Measurements from ENCODE around the gene KIRREL3.

KIRREL3 gene

GRCh38 chr11:126756855-126757254 is 243.7 kb downstream of the KIRREL3 start:
- Histone ChIP-seq H3K36me3 (ENCODE audit: insufficient read depth, insufficient read length, low read length) (no peaks in the 10 kb centered on the region), H3K4me3 (ENCODE audit: insufficient read length, low read depth) (no peak overlapping the region), H3K9ac (ENCODE audit: insufficient read length, low read depth) (no peak overlapping the region), H3K9me3 (ENCODE audit: insufficient read depth, low read length) (0 out of 2 replicates have a peak, but pooled peaks cover 7% of the 10 kb centered on the region), H3K4me1 (ENCODE audit: insufficient read depth, insufficient read length) (no peaks in the 10 kb centered on the region), H3K27me3 (ENCODE audit: insufficient read depth, insufficient read length) (no peaks in the 10 kb centered on the region)
- no peak for TF ChIP-seq ZNF274 (IDR thresholded peaks at IDR 0.05; ENCODE audit: low read depth, low read length)
- no peak for DNase-seq (ENCODE audit: low read depth, low spot score)

DNA sequence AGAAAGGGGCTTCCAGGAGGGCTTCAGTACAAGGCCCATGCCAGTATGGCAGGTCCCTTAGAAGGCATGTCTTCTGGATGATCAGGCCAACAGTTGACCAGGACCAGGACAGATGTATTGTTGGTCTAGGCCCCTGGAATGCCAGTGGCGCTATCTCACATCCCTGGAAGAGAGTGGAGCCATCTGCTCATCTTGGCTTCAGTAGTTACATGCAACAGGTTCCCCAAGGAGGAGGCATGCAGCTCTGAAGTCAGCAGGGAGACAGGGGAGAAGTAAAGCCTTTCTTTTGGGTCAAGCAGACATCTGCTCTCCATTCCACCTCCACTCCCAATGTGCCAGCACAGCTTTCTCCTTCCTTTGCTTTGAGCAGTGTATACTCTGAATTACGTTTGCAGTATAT is 244.1 kb downstream of the KIRREL3 start:
- H3K9me3 ChIP-seq (ENCODE audit: insufficient read depth, low read length), result 0 out of 2 replicates have a peak, but pooled peaks cover 11% of the 10 kb centered on the region
- no peak for DNase-seq (ENCODE audit: low read depth, low spot score)
- H3K4me1 ChIP-seq (ENCODE audit: insufficient read depth, insufficient read length), result no peaks in the 10 kb centered on the region
- TF ChIP-seq SUZ12 (IDR thresholded peaks at IDR 0.05; ENCODE audit: extremely low read depth, insufficient read depth, insufficient read length) (no peak), ZNF274 (IDR thresholded peaks at IDR 0.05; ENCODE audit: low read depth, low read length) (no peak), YY1 (IDR thresholded peaks at IDR 0.05; ENCODE audit: insufficient read depth, insufficient read length) (no peak)
- no peak overlapping the region for H3K9ac ChIP-seq (ENCODE audit: insufficient read length, low read depth)
- H3K4me3 ChIP-seq (ENCODE audit: insufficient read length, low read depth), result no peak overlapping the region
- H3K36me3 ChIP-seq (ENCODE audit: insufficient read depth, insufficient read length, low read length), result no peaks in the 10 kb centered on the region
- H3K27me3 ChIP-seq (ENCODE audit: insufficient read depth, insufficient read length), result no peaks in the 10 kb centered on the region

- no peak for TF ChIP-seq SUZ12 (IDR thresholded peaks at IDR 0.05; ENCODE audit: extremely low read depth, insufficient read depth, insufficient read length)
- TF ChIP-seq YY1 (IDR thresholded peaks at IDR 0.05; ENCODE audit: insufficient read depth, insufficient read length), result no peak
- TF ChIP-seq ZNF274 (IDR thresholded peaks at IDR 0.05; ENCODE audit: low read depth, low read length), result no peak
- Histone ChIP-seq H3K9me3 (ENCODE audit: insufficient read depth, low read length) (0 out of 2 replicates have a peak, but pooled peaks cover 11% of the 10 kb centered on the region), H3K4me3 (ENCODE audit: insufficient read length, low read depth) (no peak overlapping the region), H3K27me3 (ENCODE audit: insufficient read depth, insufficient read length) (no peaks in the 10 kb centered on the region), H3K4me1 (ENCODE audit: insufficient read depth, insufficient read length) (no peaks in the 10 kb centered on the region), H3K36me3 (ENCODE audit: insufficient read depth, insufficient read length, low read length) (no peaks in the 10 kb centered on the region), H3K9ac (ENCODE audit: insufficient read length, low read depth) (no peak overlapping the region)
- no peak for DNase-seq (ENCODE audit: low read depth, low spot score)
These were observed 245.0 kb downstream of the KIRREL3 start for GRCh38 chr11:126755526-126755925.

- Histone ChIP-seq H3K36me3 (ENCODE audit: insufficient read depth, insufficient read length, low read length) (no peaks in the 10 kb centered on the region), H3K9ac (ENCODE audit: insufficient read length, low read depth) (no peak overlapping the region), H3K4me3 (ENCODE audit: insufficient read length, low read depth) (no peak overlapping the region), H3K9me3 (ENCODE audit: insufficient read depth, low read length) (0 out of 2 replicates have a peak, but pooled peaks cover 11% of the 10 kb centered on the region), H3K27me3 (ENCODE audit: insufficient read depth, insufficient read length) (no peaks in the 10 kb centered on the region), H3K4me1 (ENCODE audit: insufficient read depth, insufficient read length) (no peaks in the 10 kb centered on the region)
- TF ChIP-seq ZNF274 (IDR thresholded peaks at IDR 0.05; ENCODE audit: low read depth, low read length), result no peak
- TF ChIP-seq YY1 (IDR thresholded peaks at IDR 0.05; ENCODE audit: insufficient read depth, insufficient read length), result no peak
- no peak for TF ChIP-seq SUZ12 (IDR thresholded peaks at IDR 0.05; ENCODE audit: extremely low read depth, insufficient read depth, insufficient read length)
- no peak for DNase-seq (ENCODE audit: low read depth, low spot score)
These were observed 245.8 kb downstream of the KIRREL3 start for GRCh38 chr11:126754591-126755426.

DNA sequence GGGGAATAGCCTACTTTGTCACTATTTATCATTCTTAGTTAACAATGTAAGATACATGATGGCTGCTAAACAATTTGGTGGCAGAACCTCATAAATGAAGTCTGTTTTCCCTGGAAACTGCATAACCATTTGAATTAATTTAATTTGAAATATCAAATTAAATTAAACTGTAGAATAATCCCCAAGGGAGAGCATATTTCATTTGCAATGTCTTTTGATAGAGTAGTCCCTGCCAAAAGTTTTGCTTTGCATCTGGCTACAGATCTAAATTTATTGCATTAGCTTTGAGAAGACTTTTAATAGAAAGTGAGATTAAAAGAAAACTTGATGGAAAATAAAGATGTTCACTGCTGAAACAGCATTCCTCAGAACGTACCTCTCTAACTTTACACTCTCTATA is 246.6 kb downstream of the KIRREL3 start:
- Histone ChIP-seq H3K4me3 (ENCODE audit: insufficient read length, low read depth) (no peak overlapping the region), H3K36me3 (ENCODE audit: insufficient read depth, insufficient read length, low read length) (no peaks in the 10 kb centered on the region), H3K27me3 (ENCODE audit: insufficient read depth, insufficient read length) (no peaks in the 10 kb centered on the region), H3K9me3 (ENCODE audit: insufficient read depth, low read length) (0 out of 2 replicates have a peak, but pooled peaks cover 11% of the 10 kb centered on the region), H3K4me1 (ENCODE audit: insufficient read depth, insufficient read length) (no peaks in the 10 kb centered on the region), H3K9ac (ENCODE audit: insufficient read length, low read depth) (no peak overlapping the region)
- DNase-seq (ENCODE audit: low read depth, low spot score), result no peak
- TF ChIP-seq ZNF274 (IDR thresholded peaks at IDR 0.05; ENCODE audit: low read depth, low read length), result no peak
- TF ChIP-seq SUZ12 (IDR thresholded peaks at IDR 0.05; ENCODE audit: extremely low read depth, insufficient read depth, insufficient read length), result no peak
- TF ChIP-seq YY1 (IDR thresholded peaks at IDR 0.05; ENCODE audit: insufficient read depth, insufficient read length), result no peak

DNA sequence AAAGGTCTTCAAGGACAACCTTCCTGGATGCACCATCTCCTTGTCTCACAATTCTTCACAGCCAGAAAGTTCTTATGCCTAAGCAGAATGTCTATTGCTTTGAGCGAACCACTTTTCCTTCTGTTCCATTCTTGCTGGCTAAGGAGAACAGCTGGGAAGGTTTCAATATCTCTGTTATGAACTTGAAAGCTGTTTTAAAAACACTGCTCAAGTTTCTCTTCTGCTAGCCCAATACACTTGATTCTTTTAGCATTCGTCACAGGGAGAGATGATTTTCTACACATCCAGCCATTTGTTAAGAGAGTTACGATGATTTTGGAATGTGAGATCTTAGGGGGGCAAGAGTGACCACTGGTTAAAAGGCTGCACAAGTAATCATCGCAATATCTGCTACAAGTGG is 249.3 kb downstream of the KIRREL3 start:
- TF ChIP-seq YY1 (IDR thresholded peaks at IDR 0.05; ENCODE audit: insufficient read depth, insufficient read length), result no peak
- TF ChIP-seq ZNF274 (IDR thresholded peaks at IDR 0.05; ENCODE audit: low read depth, low read length), result no peak
- no peak for TF ChIP-seq SUZ12 (IDR thresholded peaks at IDR 0.05; ENCODE audit: extremely low read depth, insufficient read depth, insufficient read length)
- H3K4me3 ChIP-seq (ENCODE audit: insufficient read length, low read depth), result no peak overlapping the region
- no peaks in the 10 kb centered on the region for H3K27me3 ChIP-seq (ENCODE audit: insufficient read depth, insufficient read length)
- no peak overlapping the region for H3K9ac ChIP-seq (ENCODE audit: insufficient read length, low read depth)
- no peak for DNase-seq (ENCODE audit: low read depth, low spot score)
- no peaks in the 10 kb centered on the region for H3K36me3 ChIP-seq (ENCODE audit: insufficient read depth, insufficient read length, low read length)
- no peaks in the 10 kb centered on the region for H3K4me1 ChIP-seq (ENCODE audit: insufficient read depth, insufficient read length)
- H3K9me3 ChIP-seq (ENCODE audit: insufficient read depth, low read length), result 0 out of 2 replicates have a peak, but pooled peaks cover 11% of the 10 kb centered on the region

- TF ChIP-seq ZNF274 (IDR thresholded peaks at IDR 0.05; ENCODE audit: low read depth, low read length), result no peak
- no peak for TF ChIP-seq SUZ12 (IDR thresholded peaks at IDR 0.05; ENCODE audit: extremely low read depth, insufficient read depth, insufficient read length)
- TF ChIP-seq YY1 (IDR thresholded peaks at IDR 0.05; ENCODE audit: insufficient read depth, insufficient read length), result no peak
- no peak for DNase-seq (ENCODE audit: low read depth, low spot score)
- Histone ChIP-seq H3K9ac (ENCODE audit: insufficient read length, low read depth) (no peak overlapping the region), H3K4me1 (ENCODE audit: insufficient read depth, insufficient read length) (no peaks in the 10 kb centered on the region), H3K27me3 (ENCODE audit: insufficient read depth, insufficient read length) (no peaks in the 10 kb centered on the region), H3K36me3 (ENCODE audit: insufficient read depth, insufficient read length, low read length) (no peaks in the 10 kb centered on the region), H3K9me3 (ENCODE audit: insufficient read depth, low read length) (0 out of 2 replicates have a peak, but pooled peaks cover 11% of the 10 kb centered on the region), H3K4me3 (ENCODE audit: insufficient read length, low read depth) (no peak overlapping the region)
These were observed 251.8 kb downstream of the KIRREL3 start for GRCh38 chr11:126748793-126749192.

Measured in NT2/D1 (cell line).